Measurements from ENCODE around the gene CCDC110. TPM values are rescaled to one million over a fixed set of nuclear protein-coding genes. Genes with fewer than 3 reads are reported as not detected.
"Not testable (repeated sequence)": the region's sequence is repeated elsewhere in the genome, so short reads cannot be mapped to it uniquely, and the experiment has no call there.

Gene CCDC110
- 0.42 and 0.68 TPM in 2 replicates for total RNA-seq

GRCh38 chr4:185471235-185472102 lies at the start of gene CCDC110:
Gene CCDC110, minus strand, starts transcription at chr4:185471733. Its CDS starts 50 bp downstream, at chr4:185471683.
- peak; percentile 99 for DNase-seq

GRCh38 chr4:185520119-185520518 lies 48.6 kb upstream of the CCDC110 start:
- peak; percentile 77 for DNase-seq

DNA sequence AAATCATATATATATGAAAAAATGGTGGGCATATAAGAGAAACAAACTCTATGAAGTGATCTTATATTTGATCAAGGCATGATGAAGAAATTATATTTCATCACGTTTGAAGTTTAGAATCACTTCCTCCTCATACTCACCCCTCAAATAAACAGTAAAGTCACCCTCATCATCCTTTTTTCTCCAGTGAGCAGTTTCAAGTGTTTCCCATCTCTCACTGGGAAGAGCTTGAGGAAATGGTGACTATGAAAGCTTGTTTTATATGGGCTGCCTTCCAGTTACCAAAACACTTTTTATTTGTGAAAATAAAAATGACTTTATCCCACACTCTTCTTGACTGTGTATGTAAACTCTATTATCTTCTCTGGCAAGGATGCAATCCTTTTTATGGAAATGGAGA lies 47.0 kb upstream of the CCDC110 start:
- DNase-seq = peak; percentile 29

DNA sequence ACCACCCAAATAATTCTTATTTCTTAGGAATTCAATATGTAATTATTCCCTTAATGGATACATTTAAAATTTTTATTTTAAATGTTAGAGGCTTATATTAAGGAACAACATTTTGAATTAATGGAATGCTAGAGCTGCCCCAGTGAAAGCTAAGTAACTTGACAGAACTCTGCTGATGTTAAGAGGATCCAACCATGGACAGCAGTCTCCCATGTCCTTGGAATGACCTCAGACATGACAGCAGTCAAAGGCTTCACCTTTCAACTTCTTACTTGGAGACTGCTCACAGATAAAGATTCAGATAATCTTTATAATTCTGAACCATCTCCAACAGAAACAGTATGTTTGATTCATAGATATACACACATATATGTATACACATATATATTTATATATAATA lies 46.5 kb upstream of the CCDC110 start:
- no peak for DNase-seq

GRCh38 chr4:185515248-185515647 lies 43.7 kb upstream of the CCDC110 start:
- DNase-seq = no peak

DNA sequence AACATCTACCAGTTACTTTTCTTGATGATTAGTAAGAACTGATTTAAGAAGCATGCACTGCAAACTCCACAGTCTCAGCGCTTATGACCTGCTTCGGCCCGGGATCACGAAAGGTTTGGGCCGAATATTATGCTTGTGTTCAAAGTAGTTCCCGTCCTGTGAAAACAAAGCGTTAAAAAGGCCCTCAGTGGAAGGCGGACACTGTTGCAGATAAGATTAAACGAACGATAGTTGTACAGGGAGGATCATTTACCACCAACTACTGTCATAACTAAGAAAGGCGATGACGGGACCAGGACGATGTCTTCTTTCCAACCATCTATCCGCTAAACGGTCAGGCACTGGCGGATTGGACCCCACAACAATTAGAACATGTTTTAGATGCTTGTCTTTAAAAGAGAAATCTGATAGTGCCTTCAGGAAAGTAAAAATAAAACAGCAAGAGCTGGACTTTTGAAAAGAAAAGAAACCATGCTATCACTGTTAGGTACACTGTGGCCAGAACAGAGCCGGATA lies 42.7 kb upstream of the CCDC110 start:
- DNase-seq = no peak

GRCh38 chr4:185513489-185514181 lies 42.1 kb upstream of the CCDC110 start:
- peak; percentile 96 for DNase-seq

DNA sequence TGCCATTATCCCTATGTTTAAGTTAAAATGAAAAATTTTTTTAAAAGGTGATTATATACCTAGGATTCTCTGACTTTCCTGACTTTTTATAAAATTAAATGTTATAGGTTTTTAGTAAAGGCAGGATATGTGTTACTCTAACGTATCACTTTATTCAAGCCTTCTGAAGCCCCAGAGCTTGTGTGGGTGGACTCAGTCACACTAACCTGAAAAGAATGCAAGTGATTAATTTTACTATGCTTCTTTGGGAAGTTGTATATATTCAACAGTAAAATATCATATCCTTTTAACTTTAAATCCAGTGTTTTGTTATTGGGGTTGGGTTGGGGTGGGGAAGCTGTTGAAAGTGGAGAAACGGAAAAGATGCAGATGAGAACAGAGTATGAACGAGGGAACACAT lies 41.0 kb upstream of the CCDC110 start:
- peak; percentile 44 for DNase-seq

DNA sequence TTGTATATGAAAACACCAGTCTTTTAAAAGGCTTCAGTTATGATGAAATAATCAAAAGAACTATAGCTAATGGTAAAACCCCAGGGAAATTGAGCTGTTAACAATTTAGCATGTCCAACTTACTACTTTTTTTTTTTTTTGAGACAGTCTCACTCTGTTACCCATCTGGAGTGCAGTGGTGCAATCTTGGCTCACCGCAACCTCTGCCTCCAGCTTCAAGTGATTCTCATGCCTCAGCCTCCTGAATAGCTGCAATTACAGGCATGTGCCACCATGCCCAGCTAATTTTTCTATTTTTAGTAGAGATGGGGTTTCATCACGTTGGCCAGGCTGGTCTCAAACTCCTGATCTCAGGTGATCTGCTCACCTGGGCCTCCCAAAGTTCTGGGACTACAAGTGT lies 39.7 kb upstream of the CCDC110 start:
- not testable (repeated sequence) for DNase-seq

DNA sequence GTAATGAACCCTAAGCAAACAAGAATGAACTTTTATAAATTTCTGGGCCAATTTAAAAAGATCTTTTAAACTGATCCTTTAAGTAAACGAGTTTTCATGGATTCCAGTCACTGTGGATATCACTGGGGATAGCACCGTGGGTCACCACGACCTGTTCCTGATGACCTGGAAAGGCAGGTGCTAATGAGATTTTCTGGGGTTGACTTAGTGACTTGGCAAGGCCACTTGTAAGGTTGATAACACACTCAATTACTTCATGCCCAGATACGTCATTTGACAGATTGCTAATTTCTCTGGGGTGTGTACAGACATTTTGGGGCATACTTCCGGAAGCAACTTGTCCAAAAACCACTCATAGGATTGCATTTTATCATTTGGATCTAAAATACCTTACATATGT lies 39.3 kb upstream of the CCDC110 start:
- no peak for DNase-seq

DNA sequence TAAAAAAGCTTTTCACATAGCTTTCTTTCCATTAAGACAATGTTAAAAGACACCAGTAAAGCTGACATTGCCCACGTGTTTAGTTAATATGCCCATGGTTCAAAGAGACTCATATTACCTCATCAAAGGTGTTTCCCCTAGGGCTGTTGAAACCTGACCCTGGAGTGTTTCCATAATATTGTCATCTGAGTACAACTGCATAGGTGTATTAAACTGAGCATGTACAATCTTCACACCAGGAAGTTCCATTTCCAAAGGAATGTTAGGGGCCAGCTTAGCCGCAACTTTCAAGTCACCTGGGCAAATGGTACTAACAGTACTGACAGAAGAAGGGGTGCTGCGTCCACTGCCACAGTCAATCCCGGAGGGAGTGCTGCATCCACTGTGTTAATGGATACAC lies 36.6 kb upstream of the CCDC110 start:
- DNase-seq = no peak

DNA sequence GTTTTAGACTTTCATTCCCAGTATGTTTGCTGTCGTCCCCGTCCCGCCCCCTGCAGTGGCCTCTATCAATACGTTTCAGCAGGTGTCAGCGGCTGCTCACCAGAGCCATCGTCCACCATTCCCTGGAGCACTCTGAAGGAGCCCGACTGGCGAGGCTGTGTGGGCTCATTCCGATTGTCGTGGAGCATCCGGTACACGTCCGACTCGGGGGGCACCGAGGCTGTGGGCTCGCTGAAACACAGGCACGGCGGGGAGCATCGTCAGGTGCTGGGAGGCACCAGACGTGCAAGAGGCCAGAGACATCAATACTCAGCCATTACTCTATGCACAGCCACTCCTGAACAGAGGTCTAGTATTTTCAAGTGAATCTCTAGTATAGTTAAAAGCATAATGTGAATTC lies 34.9 kb upstream of the CCDC110 start:
- DNase-seq = no peak

DNA sequence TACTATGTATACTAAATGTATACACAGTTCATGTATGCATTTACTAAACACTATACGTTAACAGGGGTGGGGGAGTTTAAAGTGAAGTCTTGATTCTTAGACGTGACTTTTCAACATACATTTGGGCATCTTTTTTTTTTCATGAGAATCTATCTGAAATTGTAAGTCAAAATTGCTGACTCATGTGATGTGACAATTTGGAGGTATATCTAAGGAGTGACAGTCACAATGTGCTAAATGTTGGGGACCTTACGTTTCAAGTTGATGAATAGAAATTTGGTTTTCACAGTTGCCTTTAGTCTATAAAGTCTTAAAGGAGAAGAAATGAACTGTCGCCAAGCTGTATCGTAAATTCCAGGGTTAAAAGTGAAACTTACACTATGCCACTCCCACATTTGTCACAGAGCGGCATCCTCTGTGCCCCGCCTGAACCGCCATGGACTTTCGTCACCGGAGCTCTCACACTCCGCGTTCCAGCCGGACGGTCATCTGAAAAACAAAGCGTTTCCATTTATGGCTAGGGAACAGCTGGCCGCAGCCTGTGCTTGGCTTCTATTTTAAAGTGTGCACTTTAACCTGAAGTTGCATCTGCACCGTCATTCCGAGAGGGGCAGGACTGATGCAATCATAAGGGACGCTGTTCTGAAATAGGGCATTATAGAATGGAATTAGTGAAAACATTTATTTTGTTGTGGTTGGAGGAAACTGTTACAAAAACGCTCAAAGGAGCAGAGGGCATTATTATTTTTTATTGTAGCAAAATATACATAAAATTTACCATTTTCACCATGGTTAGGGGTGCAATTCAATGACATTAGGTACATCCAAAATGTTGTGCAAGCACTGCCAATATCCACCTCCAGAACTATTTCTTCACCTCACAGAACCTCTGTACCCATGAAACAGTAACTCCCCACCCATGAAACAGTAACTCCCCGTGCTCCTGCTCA lies 32.8 kb upstream of the CCDC110 start:
- peak; percentile 26 for DNase-seq

DNA sequence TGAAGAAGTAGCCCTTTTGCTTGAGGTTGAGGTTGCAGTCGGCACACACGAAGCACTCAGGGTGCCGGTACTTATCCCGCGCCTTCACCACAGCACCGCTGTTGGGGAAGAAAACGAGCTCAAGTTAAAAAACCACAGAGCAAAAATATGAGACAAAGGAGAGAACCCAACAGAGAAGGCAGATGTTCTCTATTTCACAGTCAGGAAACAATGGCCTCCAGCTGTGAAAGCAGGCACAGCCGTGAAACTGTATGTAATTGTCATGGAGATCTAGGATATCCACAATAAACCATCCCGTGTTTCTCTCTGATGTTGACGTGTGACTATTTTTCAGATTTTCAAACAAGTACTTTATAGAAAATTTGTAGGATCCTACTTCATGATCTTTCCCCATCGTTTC lies 30.9 kb upstream of the CCDC110 start:
- DNase-seq = no peak

- DNase-seq = no peak
Observed at GRCh38 chr4:185500576-185500975, 29.0 kb upstream of the CCDC110 start.

GRCh38 chr4:185500035-185500434 lies 28.5 kb upstream of the CCDC110 start:
- DNase-seq = no peak

DNA sequence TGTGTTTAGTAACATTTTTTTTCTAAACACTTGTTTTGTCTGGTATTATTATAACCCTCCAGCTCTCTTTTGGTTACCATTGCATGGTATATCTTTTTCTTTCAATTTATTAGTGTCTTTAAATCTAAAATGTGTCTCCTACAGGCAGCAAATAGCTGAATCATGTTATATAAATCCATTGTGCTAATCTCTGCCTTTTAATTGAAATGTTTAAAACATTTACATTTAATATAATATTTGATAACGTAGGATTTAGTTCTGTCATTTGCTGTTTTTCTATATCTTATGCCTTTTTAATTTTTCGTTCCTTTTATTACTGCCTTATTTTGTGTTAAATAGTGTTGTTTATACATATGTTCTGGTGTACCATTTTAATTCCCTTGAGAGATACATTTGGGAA lies 17.1 kb upstream of the CCDC110 start:
- no peak for DNase-seq

- no peak for DNase-seq
Observed at GRCh38 chr4:185481401-185481800, 9.9 kb upstream of the CCDC110 start.

GRCh38 chr4:185480016-185480732 lies 8.6 kb upstream of the CCDC110 start:
- no peak for DNase-seq

GRCh38 chr4:185479507-185479971 lies 8.0 kb upstream of the CCDC110 start:
- DNase-seq = no peak

- no peak for DNase-seq
Observed at GRCh38 chr4:185473247-185473646, 1.7 kb upstream of the CCDC110 start.

GRCh38 chr4:185472103-185472542 lies 590 bp upstream of the CCDC110 start:
- no peak for DNase-seq

Data from dermis blood vessel endothelial cell (primary cell).